PFSK-1 (cell line): ENCODE data around the gene CNOT1.

ENCODE experiments used
- FOXP2 ChIP-seq: optimal IDR thresholded peaks from 2 replicates; pipeline ENCODE3; 2011; ENCODE audit warnings: borderline replicate concordance, control low read depth, inconsistent platforms; ENCODE audit not compliant: insufficient read depth; ENCODE audit errors: extremely low read length, extremely low read depth
- POLR2AphosphoS5 ChIP-seq: IDR thresholded peaks from 2 replicates; pipeline ENCODE4 v1.6.1; 2012; ENCODE audit warnings: low read depth, mild to moderate bottlenecking, control low read depth, low read length, moderate library complexity
- SIN3A ChIP-seq: IDR thresholded peaks from 2 replicates; pipeline ENCODE4 v1.6.1; 2012; ENCODE audit warnings: mild to moderate bottlenecking, low read length, moderate library complexity, borderline replicate concordance; ENCODE audit not compliant: insufficient read depth
- TAF1 ChIP-seq: IDR thresholded peaks from 2 replicates; pipeline ENCODE4 v1.6.1; 2012; ENCODE audit warnings: low read length, control low read depth, borderline replicate concordance; ENCODE audit not compliant: insufficient read depth
- TF ChIP-seq, protein P1 (sequence below), 2 experiments: IDR thresholded peaks; 2 replicates each; pipeline versions ENCODE4 v1.6.1 to v1.8.0; 2011 to 2012; ENCODE audit warnings: low read depth in 2 of 2, low read length in 2 of 2, control low read depth in 1 of 2, inconsistent platforms in 1 of 2, mild to moderate bottlenecking in 1 of 2, moderate library complexity in 1 of 2; ENCODE audit not compliant: insufficient read depth in 1 of 2

DNA sequence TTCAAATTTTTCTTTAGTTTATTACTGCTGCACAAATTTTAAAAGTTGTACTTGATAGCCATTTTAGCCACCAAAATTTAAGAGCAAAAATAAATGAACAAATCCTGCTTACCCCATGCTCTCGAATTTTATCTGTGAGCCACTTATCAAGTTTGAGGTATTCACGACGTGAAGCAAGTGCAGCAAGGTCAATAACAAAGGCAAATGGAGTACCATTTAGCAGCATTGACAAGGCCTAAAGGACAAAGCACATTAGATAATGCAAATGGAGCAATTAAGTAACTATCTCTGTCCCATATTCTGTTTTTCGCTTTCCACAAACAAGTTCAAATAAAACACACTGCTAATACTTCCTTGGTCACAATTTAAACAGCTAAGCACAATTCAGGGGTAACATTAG lies 54.7 kb downstream of the CNOT1 start:
- TF ChIP-seq, protein P1, sequence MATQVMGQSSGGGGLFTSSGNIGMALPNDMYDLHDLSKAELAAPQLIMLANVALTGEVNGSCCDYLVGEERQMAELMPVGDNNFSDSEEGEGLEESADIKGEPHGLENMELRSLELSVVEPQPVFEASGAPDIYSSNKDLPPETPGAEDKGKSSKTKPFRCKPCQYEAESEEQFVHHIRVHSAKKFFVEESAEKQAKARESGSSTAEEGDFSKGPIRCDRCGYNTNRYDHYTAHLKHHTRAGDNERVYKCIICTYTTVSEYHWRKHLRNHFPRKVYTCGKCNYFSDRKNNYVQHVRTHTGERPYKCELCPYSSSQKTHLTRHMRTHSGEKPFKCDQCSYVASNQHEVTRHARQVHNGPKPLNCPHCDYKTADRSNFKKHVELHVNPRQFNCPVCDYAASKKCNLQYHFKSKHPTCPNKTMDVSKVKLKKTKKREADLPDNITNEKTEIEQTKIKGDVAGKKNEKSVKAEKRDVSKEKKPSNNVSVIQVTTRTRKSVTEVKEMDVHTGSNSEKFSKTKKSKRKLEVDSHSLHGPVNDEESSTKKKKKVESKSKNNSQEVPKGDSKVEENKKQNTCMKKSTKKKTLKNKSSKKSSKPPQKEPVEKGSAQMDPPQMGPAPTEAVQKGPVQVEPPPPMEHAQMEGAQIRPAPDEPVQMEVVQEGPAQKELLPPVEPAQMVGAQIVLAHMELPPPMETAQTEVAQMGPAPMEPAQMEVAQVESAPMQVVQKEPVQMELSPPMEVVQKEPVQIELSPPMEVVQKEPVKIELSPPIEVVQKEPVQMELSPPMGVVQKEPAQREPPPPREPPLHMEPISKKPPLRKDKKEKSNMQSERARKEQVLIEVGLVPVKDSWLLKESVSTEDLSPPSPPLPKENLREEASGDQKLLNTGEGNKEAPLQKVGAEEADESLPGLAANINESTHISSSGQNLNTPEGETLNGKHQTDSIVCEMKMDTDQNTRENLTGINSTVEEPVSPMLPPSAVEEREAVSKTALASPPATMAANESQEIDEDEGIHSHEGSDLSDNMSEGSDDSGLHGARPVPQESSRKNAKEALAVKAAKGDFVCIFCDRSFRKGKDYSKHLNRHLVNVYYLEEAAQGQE (IDR thresholded peaks at IDR 0.05; ENCODE audit: insufficient read depth in 1 of 2, low read depth in 2 of 2, low read length in 2 of 2), result no peak
- TF ChIP-seq POLR2AphosphoS5, result no peak
- TF ChIP-seq SIN3A, result no peak
- no peak for TF ChIP-seq TAF1
- no peak for TF ChIP-seq FOXP2
